SK-MEL-5 (cell line): ENCODE data around the gene ANXA6. TPM values are rescaled to one million over a fixed set of nuclear protein-coding genes. Genes with fewer than 3 reads are reported as not detected.

Experiments
- DNase-seq: peaks from one replicate; pipeline ENCODE4 v3.0.0-alpha.2; 2016; ENCODE audit warnings: low read depth, low spot score
- in situ Hi-C: cut with HindIII; loops from 2 replicates; pipeline ENCODE4 v1.10.0; 2016; ENCODE audit warnings: low sequenced_read_pairs, high pct_unique_total_duplicates, low pct_unique_long_range_greater_than_20kb
- total RNA-seq: library from RNA; depleted of rRNA; stranded (reverse); fragments of >200 nt; shearing (Covaris generic); gene quantifications from 2 replicates; pipeline ENCODE4 v1.2.3, GENCODE V29; 2014

The ANXA6 gene
- total RNA-seq, 1 experiment from 2014 or later: 88.4 TPM

- in situ Hi-C loops: no loop called here
Measured at GRCh38 chr5:151097820-151098767, 59.5 kb downstream of the ANXA6 start.

GRCh38 chr5:151097061-151097460 is 60.5 kb downstream of the ANXA6 start:
- no peak for DNase-seq
- in situ Hi-C loops: no loop called here

More at GRCh38 chr5:151097820-151098767, 59.5 kb downstream of the ANXA6 start:
- DNase-seq: no peak

- no peak for DNase-seq
- in situ Hi-C loops: no loop called here
Measured at GRCh38 chr5:151096001-151096373, 61.6 kb downstream of the ANXA6 start.

- in situ Hi-C loops: no loop called here
- DNase-seq: no peak
Measured at GRCh38 chr5:151095341-151096000, 62.1 kb downstream of the ANXA6 start.

GRCh38 chr5:151094852-151095245 is 62.7 kb downstream of the ANXA6 start:
- in situ Hi-C loops: no loop called here
- no peak for DNase-seq

GRCh38 chr5:151094030-151094851 is 63.3 kb downstream of the ANXA6 start:
- no peak for DNase-seq
- in situ Hi-C loops: no loop called here

GRCh38 chr5:151093476-151093889 is 64.1 kb downstream of the ANXA6 start:
- DNase-seq: no peak
- in situ Hi-C loops: no loop called here

GRCh38 chr5:151092762-151093161 is 64.8 kb downstream of the ANXA6 start:
- DNase-seq: no peak
- in situ Hi-C loops: no loop called here

- in situ Hi-C loops: no loop called here
Measured at GRCh38 chr5:151089726-151090125, 67.9 kb downstream of the ANXA6 start.

GRCh38 chr5:151088986-151089385 is 68.6 kb downstream of the ANXA6 start:
- DNase-seq: no peak
- in situ Hi-C loops: no loop called here

More at GRCh38 chr5:151089726-151090125, 67.9 kb downstream of the ANXA6 start:
- no peak for DNase-seq

- DNase-seq: no peak
Measured at GRCh38 chr5:151087486-151087885, 70.1 kb downstream of the ANXA6 start.

GRCh38 chr5:151086905-151087360 is 70.6 kb downstream of the ANXA6 start:
- in situ Hi-C loops: no loop called here
- DNase-seq: no peak

More at GRCh38 chr5:151087486-151087885, 70.1 kb downstream of the ANXA6 start:
- in situ Hi-C loops: no loop called here

GRCh38 chr5:151086192-151086869 is 71.2 kb downstream of the ANXA6 start:
- DNase-seq: no peak
- in situ Hi-C loops: no loop called here

GRCh38 chr5:151085517-151086041 is 72.0 kb downstream of the ANXA6 start:
- in situ Hi-C loops: no loop called here

GRCh38 chr5:151084363-151084762 is 73.2 kb downstream of the ANXA6 start:
- no peak for DNase-seq
- in situ Hi-C loops: no loop called here

More at GRCh38 chr5:151085517-151086041, 72.0 kb downstream of the ANXA6 start:
- no peak for DNase-seq

- in situ Hi-C loops: no loop called here
- DNase-seq: no peak
Measured at GRCh38 chr5:151083081-151083676, 74.4 kb downstream of the ANXA6 start.
